K562 (cell line): ENCODE results near the gene PCDH8. TPM values are rescaled to one million over a fixed set of nuclear protein-coding genes. Genes with fewer than 3 reads are reported as not detected.

Source experiments
- ATAC-seq: fragments of 200-7000 bp; cut with Tn5 transposase; 3 replicates; pipeline ENCODE4 v1.9.1; 2020; ENCODE audit warnings: moderate library complexity
- BruUV-seq: library from RNA; stranded (reverse); fragments of 400-500 nt; replicated peaks from 2 replicates; lab custom pipeline; 2021; lab: Mats Ljungman, UMichigan
- CTCF ChIA-PET: fragments of 300-600 bp; formaldehyde crosslinking; extraction: SDS; loops from one replicate; lab custom pipeline; 2021; ENCODE audit warnings: low intra/inter-chr PET ratio; lab: Yijun Ruan, JAX
- POLR2A ChIA-PET: fragments of 300-600, 350-650 bp; sonication (Branson Sonifier 250); formaldehyde crosslinking; extraction: SDS; loops from one replicate; lab custom pipeline; 2021; ENCODE audit warnings: antibody characterized with exemption, inconsistent platforms; lab: Yijun Ruan, JAX
- DNase-seq, 4 experiments: peaks; one replicate each; pipeline versions ENCODE4 v3.0.0 to v3.0.0-alpha.2; 2011 to 2018; ENCODE audit warnings: low spot score in 3 of 4, mixed read lengths in 3 of 4; ENCODE audit errors: extremely low read depth in 1 of 4
- FAIRE-seq: peaks from 2 replicates; lab custom pipeline; 2011; peaks lifted over from hg19 to GRCh38; lab: Jason Lieb, UNC
- H2AFZ ChIP-seq: 2 replicates; pipeline ENCODE4 v1.6.0; 2011; ENCODE audit warnings: low read depth, low read length, control low read depth, inconsistent platforms
- H3K27ac ChIP-seq: fragments of 200-600 bp; 3 replicates; pipeline ENCODE4 v1.8.0; 2011; ENCODE audit warnings: low read depth, mild to moderate bottlenecking, control low read depth, inconsistent platforms, low read length, moderate library complexity, mixed read lengths; ENCODE audit errors: extremely low read depth
- H3K27me3 ChIP-seq, 2 experiments: fragments of 300-600 bp in 1 of 2; 2 replicates in 1 of 2; 3 replicates in 1 of 2; pipeline versions ENCODE4 v1.6.0 to v1.8.0; 2011; ENCODE audit warnings: inconsistent platforms in 2 of 2, low read length in 2 of 2, mild to moderate bottlenecking in 1 of 2, mixed read lengths in 1 of 2, moderate library complexity in 1 of 2; ENCODE audit not compliant: control insufficient read depth in 2 of 2, insufficient read depth in 2 of 2
- H3K36me3 ChIP-seq: fragments of 300-600 bp; 3 replicates; pipeline ENCODE4 v1.8.0; 2011; ENCODE audit warnings: mild to moderate bottlenecking, low read length, inconsistent platforms; ENCODE audit not compliant: control insufficient read depth, insufficient read depth
- H3K4me1 ChIP-seq, 2 experiments: fragments of 200-600 bp in 1 of 2; replicated peaks in 1 of 2; 2 replicates in 1 of 2; 3 replicates in 1 of 2; pipeline versions ENCODE4 v1.5.1 to v1.8.0; 2011; ENCODE audit warnings: inconsistent platforms in 2 of 2, low read length in 2 of 2, mild to moderate bottlenecking in 1 of 2, mixed read lengths in 1 of 2, moderate library complexity in 1 of 2; ENCODE audit not compliant: control insufficient read depth in 2 of 2, insufficient read depth in 2 of 2
- H3K4me2 ChIP-seq: 2 replicates; pipeline ENCODE4 v1.6.1; 2011; ENCODE audit warnings: low read length, control low read depth, inconsistent platforms, mixed read lengths; ENCODE audit not compliant: insufficient read depth
- H3K4me3 ChIP-seq: fragments of 200-600 bp; sonication (generic), shearing (Covaris generic); 2 replicates; pipeline ENCODE4 v1.5.1; 2016; ENCODE audit warnings: control low read depth, inconsistent platforms
- H3K79me2 ChIP-seq: fragments of 200-600 bp; 3 replicates; pipeline ENCODE4 v1.8.0; 2011; ENCODE audit warnings: low read length, inconsistent platforms; ENCODE audit not compliant: control insufficient read depth, insufficient read depth
- H3K9ac ChIP-seq, 2 experiments: 2 replicates each; pipeline versions ENCODE4 v1.6.0 to v1.6.1; 2011; ENCODE audit warnings: low read depth in 2 of 2, low read length in 2 of 2, control low read depth in 1 of 2, inconsistent platforms in 1 of 2, mild to moderate bottlenecking in 1 of 2, mixed read lengths in 1 of 2; ENCODE audit not compliant: insufficient read depth in 1 of 2
- H3K9me1 ChIP-seq: one replicate; pipeline ENCODE4 v1.6.0; 2011; ENCODE audit warnings: inconsistent platforms, mild to moderate bottlenecking, low read length, moderate library complexity; ENCODE audit not compliant: control insufficient read depth, insufficient read depth
- H3K9me3 ChIP-seq: replicated peaks from 2 replicates; pipeline ENCODE4 v1.5.1; 2011; ENCODE audit warnings: low read depth, low read length, inconsistent platforms; ENCODE audit not compliant: control insufficient read depth, insufficient read depth
- H4K20me1 ChIP-seq: replicated peaks from 2 replicates; pipeline ENCODE4 v1.6.1; 2011; ENCODE audit warnings: low read length, inconsistent platforms, mixed read lengths; ENCODE audit not compliant: control insufficient read depth, insufficient read depth
- ERF ChIP-seq: fragments of 450-650 bp; formaldehyde crosslinking; IDR thresholded peaks from 2 replicates; pipeline ENCODE4 v1.4.0; 2020; ENCODE audit warnings: mild to moderate bottlenecking, mixed read lengths
- FOXJ2 ChIP-seq: fragments of 200-800 bp; sonication (Bioruptor generic); IDR thresholded peaks from 2 replicates; pipeline ENCODE4 v1.6.1; 2016; ENCODE audit warnings: missing genetic modification characterization, missing compliant biosample characterization
- HDAC6 ChIP-seq: IDR thresholded peaks from 2 replicates; pipeline ENCODE4 v1.6.1; 2012; ENCODE audit warnings: low read depth, mild to moderate bottlenecking, control low read depth, inconsistent platforms, low read length, moderate library complexity
- HEY1 ChIP-seq: fragments of 250-450 bp; sonication (Bioruptor Pico); IDR thresholded peaks from 2 replicates; pipeline ENCODE4 v1.5.0; 2020; ENCODE audit warnings: mild to moderate bottlenecking, moderate library complexity, borderline replicate concordance
- PKNOX1 ChIP-seq: fragments of 450-650 bp; IDR thresholded peaks from 2 replicates; pipeline ENCODE4 v1.6.1; 2016
- ZNF583 ChIP-seq: fragments of 250-450 bp; sonication (Bioruptor Pico); IDR thresholded peaks from 2 replicates; pipeline ENCODE4 v1.4.0; 2020
- ZNF655 ChIP-seq: fragments of 250-450 bp; sonication (Bioruptor Pico); IDR thresholded peaks from 2 replicates; pipeline ENCODE4 v1.5.0; 2021
- ZSCAN29 ChIP-seq: fragments of 450-650 bp; IDR thresholded peaks from 2 replicates; pipeline ENCODE4 v1.6.1; 2017
- WGBS: fragments of 100-300 bp; shearing (Covaris generic); methylation state at CpG from one replicate; pipeline ENCODE4 v1.1.6; 2016; ENCODE audit warnings: low coverage, mixed read lengths; ENCODE audit not compliant: insufficient coverage; ENCODE audit errors: missing lambda C conversion rate; 5-methylcytosine and 5-hydroxymethylcytosine counted together
- in situ Hi-C: fragments of 300-500 bp; cut with MboI; formaldehyde crosslinking; loops from 4 replicates; pipeline ENCODE4 v1.15.0; 2018; ENCODE audit warnings: inconsistent platforms, mixed read lengths
- intact Hi-C: fragments of 100-400 bp; cut with micrococcal nuclease; formaldehyde crosslinking; loops from 2 replicates; pipeline ENCODE4 v1.14.2; 2022
- polyA plus RNA-seq, 8 experiments: library from polyadenylated mRNA; depleted of rRNA in 4 of 8; stranded (reverse) in 5 of 8; unstranded in 3 of 8; fragments of >200 nt; fragmentation: Nextera tagmentation in 2 of 8; fragmentation: Illumina TruSeq in 1 of 8; extraction: Ambion mirVana in 2 of 8; extraction: Trizol in 1 of 8; gene quantifications; 2 replicates each; pipeline versions ENCODE4 v1.2.1 to v1.2.3, GENCODE V29; 2011 to 2014; ENCODE audit warnings: inconsistent platforms in 1 of 8, missing spikeins in 1 of 8
- total RNA-seq, 7 experiments: library from RNA; depleted of rRNA in 6 of 7; stranded (reverse); fragments of >200 nt in 6 of 7; fragmentation: Illumina TruSeq in 2 of 7; extraction: Trizol in 2 of 7; gene quantifications; 2 replicates each; pipeline versions ENCODE4 v1.2.1 to v1.2.3, GENCODE V29; 2011 to 2021; ENCODE audit warnings: low replicate concordance in 1 of 7
- TF ChIP-seq, protein P1 (sequence below): sonication (generic); formaldehyde crosslinking; IDR thresholded peaks from 2 replicates; pipeline ENCODE4 v1.8.0; 2023; ENCODE audit warnings: missing genetic modification reagents, mild to moderate bottlenecking, borderline replicate concordance
- TF ChIP-seq, protein P2 (sequence below), 2 experiments: IDR thresholded peaks; 2 replicates each; pipeline ENCODE4 v1.6.1; 2011; ENCODE audit warnings: borderline replicate concordance in 1 of 2, control low read depth in 1 of 2, low read depth in 1 of 2, low read length in 1 of 2, mild to moderate bottlenecking in 1 of 2, mixed read lengths in 1 of 2, moderate library complexity in 1 of 2; ENCODE audit not compliant: insufficient read depth in 1 of 2, insufficient read length in 1 of 2, poor library complexity in 1 of 2, severe bottlenecking in 1 of 2; ENCODE audit errors: extremely low read depth in 1 of 2

The PCDH8 gene
- total and polyA plus RNA-seq, 9 of the 15 experiments (the other 6 are each of a cell fraction or from before 2014, with no cell fraction given), result not detected

- BruUV-seq, result no TSS peak
- POLR2A ChIA-PET, result interaction anchor here (0.6 kb wide), 1 partner anchor 98 kb away, joined by 5 read pairs; no protein-coding TSS in a partner anchor
- TF ChIP-seq ERF (CRISPR knock-in tag), result no peak
- no peak for TF ChIP-seq ZNF583 (CRISPR knock-in tag)
- TF ChIP-seq PKNOX1, result no peak
- TF ChIP-seq, protein P1, sequence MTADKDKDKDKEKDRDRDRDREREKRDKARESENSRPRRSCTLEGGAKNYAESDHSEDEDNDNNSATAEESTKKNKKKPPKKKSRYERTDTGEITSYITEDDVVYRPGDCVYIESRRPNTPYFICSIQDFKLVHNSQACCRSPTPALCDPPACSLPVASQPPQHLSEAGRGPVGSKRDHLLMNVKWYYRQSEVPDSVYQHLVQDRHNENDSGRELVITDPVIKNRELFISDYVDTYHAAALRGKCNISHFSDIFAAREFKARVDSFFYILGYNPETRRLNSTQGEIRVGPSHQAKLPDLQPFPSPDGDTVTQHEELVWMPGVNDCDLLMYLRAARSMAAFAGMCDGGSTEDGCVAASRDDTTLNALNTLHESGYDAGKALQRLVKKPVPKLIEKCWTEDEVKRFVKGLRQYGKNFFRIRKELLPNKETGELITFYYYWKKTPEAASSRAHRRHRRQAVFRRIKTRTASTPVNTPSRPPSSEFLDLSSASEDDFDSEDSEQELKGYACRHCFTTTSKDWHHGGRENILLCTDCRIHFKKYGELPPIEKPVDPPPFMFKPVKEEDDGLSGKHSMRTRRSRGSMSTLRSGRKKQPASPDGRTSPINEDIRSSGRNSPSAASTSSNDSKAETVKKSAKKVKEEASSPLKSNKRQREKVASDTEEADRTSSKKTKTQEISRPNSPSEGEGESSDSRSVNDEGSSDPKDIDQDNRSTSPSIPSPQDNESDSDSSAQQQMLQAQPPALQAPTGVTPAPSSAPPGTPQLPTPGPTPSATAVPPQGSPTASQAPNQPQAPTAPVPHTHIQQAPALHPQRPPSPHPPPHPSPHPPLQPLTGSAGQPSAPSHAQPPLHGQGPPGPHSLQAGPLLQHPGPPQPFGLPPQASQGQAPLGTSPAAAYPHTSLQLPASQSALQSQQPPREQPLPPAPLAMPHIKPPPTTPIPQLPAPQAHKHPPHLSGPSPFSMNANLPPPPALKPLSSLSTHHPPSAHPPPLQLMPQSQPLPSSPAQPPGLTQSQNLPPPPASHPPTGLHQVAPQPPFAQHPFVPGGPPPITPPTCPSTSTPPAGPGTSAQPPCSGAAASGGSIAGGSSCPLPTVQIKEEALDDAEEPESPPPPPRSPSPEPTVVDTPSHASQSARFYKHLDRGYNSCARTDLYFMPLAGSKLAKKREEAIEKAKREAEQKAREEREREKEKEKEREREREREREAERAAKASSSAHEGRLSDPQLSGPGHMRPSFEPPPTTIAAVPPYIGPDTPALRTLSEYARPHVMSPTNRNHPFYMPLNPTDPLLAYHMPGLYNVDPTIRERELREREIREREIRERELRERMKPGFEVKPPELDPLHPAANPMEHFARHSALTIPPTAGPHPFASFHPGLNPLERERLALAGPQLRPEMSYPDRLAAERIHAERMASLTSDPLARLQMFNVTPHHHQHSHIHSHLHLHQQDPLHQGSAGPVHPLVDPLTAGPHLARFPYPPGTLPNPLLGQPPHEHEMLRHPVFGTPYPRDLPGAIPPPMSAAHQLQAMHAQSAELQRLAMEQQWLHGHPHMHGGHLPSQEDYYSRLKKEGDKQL (CRISPR knock-in tag), result no peak
- TF ChIP-seq, protein P2, sequence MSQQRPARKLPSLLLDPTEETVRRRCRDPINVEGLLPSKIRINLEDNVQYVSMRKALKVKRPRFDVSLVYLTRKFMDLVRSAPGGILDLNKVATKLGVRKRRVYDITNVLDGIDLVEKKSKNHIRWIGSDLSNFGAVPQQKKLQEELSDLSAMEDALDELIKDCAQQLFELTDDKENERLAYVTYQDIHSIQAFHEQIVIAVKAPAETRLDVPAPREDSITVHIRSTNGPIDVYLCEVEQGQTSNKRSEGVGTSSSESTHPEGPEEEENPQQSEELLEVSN (IDR thresholded peaks at IDR 0.05; ENCODE audit: borderline replicate concordance in 1 of 2, extremely low read depth in 1 of 2, insufficient read depth in 1 of 2, insufficient read length in 1 of 2, low read depth in 1 of 2, low read length in 1 of 2, poor library complexity in 1 of 2, severe bottlenecking in 1 of 2), result no peak
- no peak for TF ChIP-seq HEY1 (CRISPR knock-in tag)
- TF ChIP-seq FOXJ2 (tag), result no peak
- TF ChIP-seq ZSCAN29, result no peak
- TF ChIP-seq ZNF655 (CRISPR knock-in tag), result no peak
- no peak for TF ChIP-seq HDAC6
Observed at GRCh38 chr13:52833296-52833875, 15.1 kb downstream of the PCDH8 start.

More at GRCh38 chr13:52833296-52833875, 15.1 kb downstream of the PCDH8 start:
- in situ Hi-C loops, result no loop called here
- ATAC-seq (no peak), DNase-seq (no peak), FAIRE-seq (no peak)
- Histone ChIP-seq H2AFZ (no peak overlapping the region), H3K27ac (no peak overlapping the region), H3K9ac (no peak overlapping the region), H3K9me1 (no peaks in the 10 kb centered on the region), H3K4me1 (no peaks in the 10 kb centered on the region), H3K4me2 (no peak overlapping the region), H3K79me2 (no peaks in the 10 kb centered on the region), H3K4me3 (no peak overlapping the region), H4K20me1 (no peaks in the 10 kb centered on the region), H3K27me3 (peaks cover 0 to 2% of the 10 kb centered on the region in 2 experiments; a peak in 1 of 5 replicates), H3K9me3 (no peaks in the 10 kb centered on the region), H3K36me3 (no peaks in the 10 kb centered on the region)
- 0% methylated on average over 7 of the region's 7 CpGs for WGBS
- CTCF ChIA-PET, result interaction anchor here (0.5 kb wide), 1 partner anchor 494 kb away, joined by 3 read pairs; no protein-coding TSS in a partner anchor
- intact Hi-C loops, result no loop called here
